K562 (cell line): ENCODE data around the gene CCSER1. TPM values are rescaled to one million over a fixed set of nuclear protein-coding genes. Genes with fewer than 3 reads are reported as not detected.

Source experiments
- ATAC-seq: fragments of 200-7000 bp; cut with Tn5 transposase; 3 replicates; pipeline ENCODE4 v1.9.1; 2020; ENCODE audit warnings: moderate library complexity
- BruUV-seq: library from RNA; stranded (reverse); fragments of 400-500 nt; replicated peaks from 2 replicates; lab custom pipeline; 2021; lab: Mats Ljungman, UMichigan
- CTCF ChIA-PET: fragments of 300-600 bp; formaldehyde crosslinking; extraction: SDS; loops from one replicate; lab custom pipeline; 2021; ENCODE audit warnings: low intra/inter-chr PET ratio; lab: Yijun Ruan, JAX
- POLR2A ChIA-PET: fragments of 300-600, 350-650 bp; sonication (Branson Sonifier 250); formaldehyde crosslinking; extraction: SDS; loops from one replicate; lab custom pipeline; 2021; ENCODE audit warnings: antibody characterized with exemption, inconsistent platforms; lab: Yijun Ruan, JAX
- DNase-seq, 4 experiments: peaks; one replicate each; pipeline versions ENCODE4 v3.0.0 to v3.0.0-alpha.2; 2011 to 2018; ENCODE audit warnings: low spot score in 3 of 4, mixed read lengths in 3 of 4; ENCODE audit errors: extremely low read depth in 1 of 4
- FAIRE-seq: peaks from 2 replicates; lab custom pipeline; 2011; peaks lifted over from hg19 to GRCh38; lab: Jason Lieb, UNC
- H2AFZ ChIP-seq: 2 replicates; pipeline ENCODE4 v1.6.0; 2011; ENCODE audit warnings: low read depth, low read length, control low read depth, inconsistent platforms
- H3K27ac ChIP-seq: fragments of 200-600 bp; 3 replicates; pipeline ENCODE4 v1.8.0; 2011; ENCODE audit warnings: low read depth, mild to moderate bottlenecking, control low read depth, inconsistent platforms, low read length, moderate library complexity, mixed read lengths; ENCODE audit errors: extremely low read depth
- H3K27me3 ChIP-seq, 2 experiments: fragments of 300-600 bp in 1 of 2; 2 replicates in 1 of 2; 3 replicates in 1 of 2; pipeline versions ENCODE4 v1.6.0 to v1.8.0; 2011; ENCODE audit warnings: inconsistent platforms in 2 of 2, low read length in 2 of 2, mild to moderate bottlenecking in 1 of 2, mixed read lengths in 1 of 2, moderate library complexity in 1 of 2; ENCODE audit not compliant: control insufficient read depth in 2 of 2, insufficient read depth in 2 of 2
- H3K36me3 ChIP-seq: fragments of 300-600 bp; 3 replicates; pipeline ENCODE4 v1.8.0; 2011; ENCODE audit warnings: mild to moderate bottlenecking, low read length, inconsistent platforms; ENCODE audit not compliant: control insufficient read depth, insufficient read depth
- H3K4me1 ChIP-seq, 2 experiments: fragments of 200-600 bp in 1 of 2; replicated peaks in 1 of 2; 2 replicates in 1 of 2; 3 replicates in 1 of 2; pipeline versions ENCODE4 v1.5.1 to v1.8.0; 2011; ENCODE audit warnings: inconsistent platforms in 2 of 2, low read length in 2 of 2, mild to moderate bottlenecking in 1 of 2, mixed read lengths in 1 of 2, moderate library complexity in 1 of 2; ENCODE audit not compliant: control insufficient read depth in 2 of 2, insufficient read depth in 2 of 2
- H3K4me2 ChIP-seq: 2 replicates; pipeline ENCODE4 v1.6.1; 2011; ENCODE audit warnings: low read length, control low read depth, inconsistent platforms, mixed read lengths; ENCODE audit not compliant: insufficient read depth
- H3K4me3 ChIP-seq: fragments of 200-600 bp; sonication (generic), shearing (Covaris generic); 2 replicates; pipeline ENCODE4 v1.5.1; 2016; ENCODE audit warnings: control low read depth, inconsistent platforms
- H3K79me2 ChIP-seq: fragments of 200-600 bp; 3 replicates; pipeline ENCODE4 v1.8.0; 2011; ENCODE audit warnings: low read length, inconsistent platforms; ENCODE audit not compliant: control insufficient read depth, insufficient read depth
- H3K9ac ChIP-seq, 2 experiments: 2 replicates each; pipeline versions ENCODE4 v1.6.0 to v1.6.1; 2011; ENCODE audit warnings: low read depth in 2 of 2, low read length in 2 of 2, control low read depth in 1 of 2, inconsistent platforms in 1 of 2, mild to moderate bottlenecking in 1 of 2, mixed read lengths in 1 of 2; ENCODE audit not compliant: insufficient read depth in 1 of 2
- H3K9me1 ChIP-seq: one replicate; pipeline ENCODE4 v1.6.0; 2011; ENCODE audit warnings: inconsistent platforms, mild to moderate bottlenecking, low read length, moderate library complexity; ENCODE audit not compliant: control insufficient read depth, insufficient read depth
- H3K9me3 ChIP-seq: replicated peaks from 2 replicates; pipeline ENCODE4 v1.5.1; 2011; ENCODE audit warnings: low read depth, low read length, inconsistent platforms; ENCODE audit not compliant: control insufficient read depth, insufficient read depth
- H4K20me1 ChIP-seq: replicated peaks from 2 replicates; pipeline ENCODE4 v1.6.1; 2011; ENCODE audit warnings: low read length, inconsistent platforms, mixed read lengths; ENCODE audit not compliant: control insufficient read depth, insufficient read depth
- ELF1 ChIP-seq: fragments of 200-800 bp; sonication (Bioruptor generic); IDR thresholded peaks from 2 replicates; pipeline ENCODE4 v1.6.1; 2016; ENCODE audit warnings: missing genetic modification characterization, missing compliant biosample characterization
- MCM7 ChIP-seq, 2 experiments: fragments of 450-650 bp; IDR thresholded peaks; 2 replicates each; pipeline ENCODE4 v1.6.1; 2016 to 2018
- PTBP1 ChIP-seq: fragments of 200-400 bp; formaldehyde crosslinking; IDR thresholded peaks from 2 replicates; pipeline ENCODE4 v1.6.1; 2017; ENCODE audit warnings: low read depth, low read length
- WHSC1 ChIP-seq: IDR thresholded peaks from one replicate; pipeline ENCODE4 v1.6.1; 2012; ENCODE audit warnings: low read length, control low read depth, inconsistent platforms
- WGBS: fragments of 100-300 bp; shearing (Covaris generic); methylation state at CpG from one replicate; pipeline ENCODE4 v1.1.6; 2016; ENCODE audit warnings: low coverage, mixed read lengths; ENCODE audit not compliant: insufficient coverage; ENCODE audit errors: missing lambda C conversion rate; 5-methylcytosine and 5-hydroxymethylcytosine counted together
- in situ Hi-C: fragments of 300-500 bp; cut with MboI; formaldehyde crosslinking; loops from 4 replicates; pipeline ENCODE4 v1.15.0; 2018; ENCODE audit warnings: inconsistent platforms, mixed read lengths
- intact Hi-C: fragments of 100-400 bp; cut with micrococcal nuclease; formaldehyde crosslinking; loops from 2 replicates; pipeline ENCODE4 v1.14.2; 2022
- polyA plus RNA-seq, 8 experiments: library from polyadenylated mRNA; depleted of rRNA in 4 of 8; stranded (reverse) in 5 of 8; unstranded in 3 of 8; fragments of >200 nt; fragmentation: Nextera tagmentation in 2 of 8; fragmentation: Illumina TruSeq in 1 of 8; extraction: Ambion mirVana in 2 of 8; extraction: Trizol in 1 of 8; gene quantifications; 2 replicates each; pipeline versions ENCODE4 v1.2.1 to v1.2.3, GENCODE V29; 2011 to 2014; ENCODE audit warnings: inconsistent platforms in 1 of 8, missing spikeins in 1 of 8
- total RNA-seq, 7 experiments: library from RNA; depleted of rRNA in 6 of 7; stranded (reverse); fragments of >200 nt in 6 of 7; fragmentation: Illumina TruSeq in 2 of 7; extraction: Trizol in 2 of 7; gene quantifications; 2 replicates each; pipeline versions ENCODE4 v1.2.1 to v1.2.3, GENCODE V29; 2011 to 2021; ENCODE audit warnings: low replicate concordance in 1 of 7
- TF ChIP-seq, protein P1 (sequence below): fragments of 200-800 bp; sonication (Bioruptor generic); IDR thresholded peaks from 2 replicates; pipeline ENCODE4 v1.6.1; 2016; ENCODE audit warnings: missing genetic modification characterization, missing compliant biosample characterization
- TF ChIP-seq, protein P2 (sequence below), 2 experiments: fragments of 450-650 bp in 1 of 2; sonication (generic) in 1 of 2; formaldehyde crosslinking in 1 of 2; IDR thresholded peaks; 2 replicates each; pipeline versions ENCODE4 v1.7.1 to v1.9.0; 2016 to 2022; ENCODE audit warnings: inconsistent platforms in 1 of 2, mild to moderate bottlenecking in 1 of 2, missing genetic modification reagents in 1 of 2

CCSER1 gene
- total and polyA plus RNA-seq, 9 of the 15 experiments (the other 6 are each of a cell fraction or from before 2014, with no cell fraction given), result not detected

DNA sequence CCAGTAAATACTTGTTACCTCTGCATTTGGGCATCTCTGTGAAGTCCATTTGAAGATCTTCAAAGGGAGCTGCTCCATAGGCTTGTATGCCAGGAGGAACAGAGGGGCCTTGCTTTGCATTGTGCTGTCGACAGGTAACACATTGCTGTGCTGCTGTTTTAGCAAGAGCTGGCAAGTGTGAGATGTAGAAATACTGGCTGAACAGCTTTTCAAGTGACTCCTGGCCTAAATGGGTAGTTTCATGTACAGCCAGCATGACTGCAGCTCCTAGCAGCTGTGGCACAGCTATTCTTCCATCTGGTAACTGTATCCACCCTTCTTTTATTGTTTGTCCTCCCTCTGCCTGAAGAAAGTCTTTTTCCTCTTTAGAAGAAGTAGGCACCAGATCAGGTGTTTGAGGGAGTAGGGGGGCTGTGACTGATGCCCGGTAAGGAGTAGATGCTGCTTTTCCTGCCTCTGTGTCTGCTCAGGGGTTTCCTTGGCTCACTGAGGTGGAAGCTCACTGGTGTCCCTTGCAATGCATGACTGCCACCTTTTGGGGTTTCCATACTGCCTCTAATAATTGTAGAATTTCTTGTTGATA, 965.3 kb downstream of the CCSER1 start:
- no TSS peak for BruUV-seq
- 0% methylated on average over 2 of the region's 2 CpGs for WGBS
- H3K9ac ChIP-seq, result no peak overlapping the region
- H3K9me1 ChIP-seq, result no peaks in the 10 kb centered on the region
- H2AFZ ChIP-seq, result no peak overlapping the region
- ATAC-seq, result no peak
- intact Hi-C loops (no loop called here), in situ Hi-C loops (no loop called here)
- H3K4me3 ChIP-seq, result no peak overlapping the region
- H3K27me3 ChIP-seq, result no peaks in the 10 kb centered on the region
- FAIRE-seq, result no peak
- H4K20me1 ChIP-seq, result no peaks in the 10 kb centered on the region
- no peak for DNase-seq
- no peaks in the 10 kb centered on the region for H3K79me2 ChIP-seq
- no peaks in the 10 kb centered on the region for H3K4me1 ChIP-seq
- H3K9me3 ChIP-seq, result no peaks in the 10 kb centered on the region
- no peaks in the 10 kb centered on the region for H3K36me3 ChIP-seq
- POLR2A ChIA-PET, result no interaction called here
- H3K27ac ChIP-seq, result no peak overlapping the region
- CTCF ChIA-PET, result no interaction called here
- H3K4me2 ChIP-seq, result no peak overlapping the region
- TF ChIP-seq, protein P1, sequence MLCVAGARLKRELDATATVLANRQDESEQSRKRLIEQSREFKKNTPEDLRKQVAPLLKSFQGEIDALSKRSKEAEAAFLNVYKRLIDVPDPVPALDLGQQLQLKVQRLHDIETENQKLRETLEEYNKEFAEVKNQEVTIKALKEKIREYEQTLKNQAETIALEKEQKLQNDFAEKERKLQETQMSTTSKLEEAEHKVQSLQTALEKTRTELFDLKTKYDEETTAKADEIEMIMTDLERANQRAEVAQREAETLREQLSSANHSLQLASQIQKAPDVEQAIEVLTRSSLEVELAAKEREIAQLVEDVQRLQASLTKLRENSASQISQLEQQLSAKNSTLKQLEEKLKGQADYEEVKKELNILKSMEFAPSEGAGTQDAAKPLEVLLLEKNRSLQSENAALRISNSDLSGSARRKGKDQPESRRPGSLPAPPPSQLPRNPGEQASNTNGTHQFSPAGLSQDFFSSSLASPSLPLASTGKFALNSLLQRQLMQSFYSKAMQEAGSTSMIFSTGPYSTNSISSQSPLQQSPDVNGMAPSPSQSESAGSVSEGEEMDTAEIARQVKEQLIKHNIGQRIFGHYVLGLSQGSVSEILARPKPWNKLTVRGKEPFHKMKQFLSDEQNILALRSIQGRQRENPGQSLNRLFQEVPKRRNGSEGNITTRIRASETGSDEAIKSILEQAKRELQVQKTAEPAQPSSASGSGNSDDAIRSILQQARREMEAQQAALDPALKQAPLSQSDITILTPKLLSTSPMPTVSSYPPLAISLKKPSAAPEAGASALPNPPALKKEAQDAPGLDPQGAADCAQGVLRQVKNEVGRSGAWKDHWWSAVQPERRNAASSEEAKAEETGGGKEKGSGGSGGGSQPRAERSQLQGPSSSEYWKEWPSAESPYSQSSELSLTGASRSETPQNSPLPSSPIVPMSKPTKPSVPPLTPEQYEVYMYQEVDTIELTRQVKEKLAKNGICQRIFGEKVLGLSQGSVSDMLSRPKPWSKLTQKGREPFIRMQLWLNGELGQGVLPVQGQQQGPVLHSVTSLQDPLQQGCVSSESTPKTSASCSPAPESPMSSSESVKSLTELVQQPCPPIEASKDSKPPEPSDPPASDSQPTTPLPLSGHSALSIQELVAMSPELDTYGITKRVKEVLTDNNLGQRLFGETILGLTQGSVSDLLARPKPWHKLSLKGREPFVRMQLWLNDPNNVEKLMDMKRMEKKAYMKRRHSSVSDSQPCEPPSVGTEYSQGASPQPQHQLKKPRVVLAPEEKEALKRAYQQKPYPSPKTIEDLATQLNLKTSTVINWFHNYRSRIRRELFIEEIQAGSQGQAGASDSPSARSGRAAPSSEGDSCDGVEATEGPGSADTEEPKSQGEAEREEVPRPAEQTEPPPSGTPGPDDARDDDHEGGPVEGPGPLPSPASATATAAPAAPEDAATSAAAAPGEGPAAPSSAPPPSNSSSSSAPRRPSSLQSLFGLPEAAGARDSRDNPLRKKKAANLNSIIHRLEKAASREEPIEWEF (CRISPR knock-in tag), result no peak
- TF ChIP-seq WHSC1, result no peak
- no peak for TF ChIP-seq ELF1 (tag)
- no peak for TF ChIP-seq MCM7 (IDR thresholded peaks at IDR 0.05)
- no peak for TF ChIP-seq PTBP1
- TF ChIP-seq, protein P2, sequence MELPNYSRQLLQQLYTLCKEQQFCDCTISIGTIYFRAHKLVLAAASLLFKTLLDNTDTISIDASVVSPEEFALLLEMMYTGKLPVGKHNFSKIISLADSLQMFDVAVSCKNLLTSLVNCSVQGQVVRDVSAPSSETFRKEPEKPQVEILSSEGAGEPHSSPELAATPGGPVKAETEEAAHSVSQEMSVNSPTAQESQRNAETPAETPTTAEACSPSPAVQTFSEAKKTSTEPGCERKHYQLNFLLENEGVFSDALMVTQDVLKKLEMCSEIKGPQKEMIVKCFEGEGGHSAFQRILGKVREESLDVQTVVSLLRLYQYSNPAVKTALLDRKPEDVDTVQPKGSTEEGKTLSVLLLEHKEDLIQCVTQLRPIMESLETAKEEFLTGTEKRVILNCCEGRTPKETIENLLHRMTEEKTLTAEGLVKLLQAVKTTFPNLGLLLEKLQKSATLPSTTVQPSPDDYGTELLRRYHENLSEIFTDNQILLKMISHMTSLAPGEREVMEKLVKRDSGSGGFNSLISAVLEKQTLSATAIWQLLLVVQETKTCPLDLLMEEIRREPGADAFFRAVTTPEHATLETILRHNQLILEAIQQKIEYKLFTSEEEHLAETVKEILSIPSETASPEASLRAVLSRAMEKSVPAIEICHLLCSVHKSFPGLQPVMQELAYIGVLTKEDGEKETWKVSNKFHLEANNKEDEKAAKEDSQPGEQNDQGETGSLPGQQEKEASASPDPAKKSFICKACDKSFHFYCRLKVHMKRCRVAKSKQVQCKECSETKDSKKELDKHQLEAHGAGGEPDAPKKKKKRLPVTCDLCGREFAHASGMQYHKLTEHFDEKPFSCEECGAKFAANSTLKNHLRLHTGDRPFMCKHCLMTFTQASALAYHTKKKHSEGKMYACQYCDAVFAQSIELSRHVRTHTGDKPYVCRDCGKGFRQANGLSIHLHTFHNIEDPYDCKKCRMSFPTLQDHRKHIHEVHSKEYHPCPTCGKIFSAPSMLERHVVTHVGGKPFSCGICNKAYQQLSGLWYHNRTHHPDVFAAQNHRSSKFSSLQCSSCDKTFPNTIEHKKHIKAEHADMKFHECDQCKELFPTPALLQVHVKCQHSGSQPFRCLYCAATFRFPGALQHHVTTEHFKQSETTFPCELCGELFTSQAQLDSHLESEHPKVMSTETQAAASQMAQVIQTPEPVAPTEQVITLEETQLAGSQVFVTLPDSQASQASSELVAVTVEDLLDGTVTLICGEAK (IDR thresholded peaks at IDR 0.05), result no peak
- TF ChIP-seq, protein P2 (CRISPR knock-in tag; IDR thresholded peaks at IDR 0.05), result no peak
